GM18498 (cell line): ENCODE data around the gene COL4A3.
A peak's percentile ranks its signal among the peaks of the same experiment; 100 is the strongest.

Experiments used
- ATAC-seq: cut with Tn5 transposase; IDR thresholded peaks from one replicate; pipeline ENCODE4 v1.9.1; 2021; ENCODE audit warnings: mild to moderate bottlenecking, moderate library complexity; ENCODE audit not compliant: unreplicated experiment

The COL4A3 gene

DNA sequence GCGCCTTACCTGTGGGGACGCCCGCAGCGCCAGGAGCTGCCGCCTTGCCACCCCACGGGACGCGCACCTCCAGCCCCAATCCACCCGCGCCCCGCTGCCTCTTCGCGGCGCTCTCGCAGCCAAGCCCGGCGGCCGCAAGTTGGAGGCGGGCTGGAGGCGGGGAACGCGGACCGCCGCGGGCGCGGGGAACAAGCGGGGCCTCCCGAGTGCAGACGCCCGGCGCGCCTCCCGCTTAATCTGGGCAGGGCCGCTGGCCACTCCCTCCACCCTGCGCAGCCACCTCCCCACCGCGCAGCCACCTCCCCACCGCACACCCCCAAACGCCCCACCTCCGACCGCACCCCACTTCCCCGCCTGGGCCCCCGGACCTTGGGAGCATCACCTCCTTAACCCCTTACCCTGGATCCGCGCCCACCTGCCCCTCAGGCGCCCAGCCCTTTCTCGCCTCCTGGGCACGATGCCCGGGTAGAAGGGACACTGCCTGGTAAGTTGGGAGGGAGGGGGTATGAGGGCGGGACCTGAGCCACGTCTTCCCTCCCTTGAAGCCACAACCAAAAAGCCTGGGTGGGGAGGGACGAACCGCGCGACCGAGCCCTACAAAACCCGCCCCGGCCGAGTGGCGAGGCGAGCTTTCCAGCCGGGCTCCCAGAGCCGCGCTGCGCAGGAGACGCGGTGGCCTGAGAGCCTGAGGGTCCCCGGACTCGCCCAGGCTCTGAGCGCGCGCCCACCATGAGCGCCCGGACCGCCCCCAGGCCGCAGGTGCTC, at the start of gene COL4A3, which contains the start of gene COL4A4:
COL4A3 (plus strand) TSS at position 627 of the 765 bp plus-strand sequence; CDS start at position 730, 103 bp downstream.
COL4A4 (minus strand) TSS at position 208 of the 765 bp plus-strand sequence. CDS start 16,722 bp downstream, outside the sequence.
- peak; percentile 61 for ATAC-seq

GRCh38 chr2:227115761-227116160, 48.7 kb upstream of the COL4A3 start:
- no peak for ATAC-seq

GRCh38 chr2:227117027-227117426, 47.4 kb upstream of the COL4A3 start:
- ATAC-seq: no peak

DNA sequence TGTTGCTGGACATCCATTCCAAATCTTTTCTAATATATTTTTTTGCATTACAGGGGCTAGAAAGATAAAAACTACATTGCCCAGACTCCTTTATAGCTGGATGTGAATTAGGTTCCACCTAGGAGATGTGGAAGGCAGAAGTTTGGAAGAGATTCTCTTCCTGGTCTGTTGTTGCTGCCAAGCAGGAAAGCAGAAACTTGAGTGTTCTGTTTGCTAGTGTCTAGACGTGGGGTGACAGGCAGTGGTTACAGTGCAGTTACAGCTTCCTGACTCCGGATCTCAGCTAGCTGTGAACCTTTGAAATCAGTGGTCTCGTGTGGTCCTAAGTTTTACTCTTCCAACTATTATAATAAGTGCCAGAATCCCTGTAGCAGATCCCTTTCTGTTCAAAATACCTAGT, 46.6 kb upstream of the COL4A3 start:
- no peak for ATAC-seq

- no peak for ATAC-seq
Measured at GRCh38 chr2:227118353-227118752, 46.1 kb upstream of the COL4A3 start.

DNA sequence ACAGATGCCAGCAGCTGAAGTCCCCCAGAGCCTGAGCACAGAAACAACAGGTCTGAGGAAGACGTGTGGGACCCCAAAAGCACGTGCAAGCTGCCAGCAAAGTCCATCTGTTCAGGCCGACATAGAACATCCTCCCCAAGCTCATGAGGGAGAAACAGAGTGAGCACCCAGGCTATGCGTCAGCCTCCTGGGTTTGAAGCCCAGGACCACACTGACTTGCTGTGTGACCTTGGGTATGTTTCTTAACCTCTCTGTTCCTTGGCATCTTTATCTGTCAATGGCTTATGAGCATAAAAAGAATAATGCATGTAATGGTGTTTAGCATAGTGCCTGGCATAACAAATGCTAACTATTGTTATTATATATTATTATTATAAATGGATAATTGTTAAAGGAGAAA, 40.7 kb upstream of the COL4A3 start:
- no peak for ATAC-seq

GRCh38 chr2:227124811-227125210, 39.6 kb upstream of the COL4A3 start:
- no peak for ATAC-seq

GRCh38 chr2:227125506-227125905, 38.9 kb upstream of the COL4A3 start:
- no peak for ATAC-seq

- ATAC-seq: no peak
Measured at GRCh38 chr2:227127201-227127600, 37.2 kb upstream of the COL4A3 start.

DNA sequence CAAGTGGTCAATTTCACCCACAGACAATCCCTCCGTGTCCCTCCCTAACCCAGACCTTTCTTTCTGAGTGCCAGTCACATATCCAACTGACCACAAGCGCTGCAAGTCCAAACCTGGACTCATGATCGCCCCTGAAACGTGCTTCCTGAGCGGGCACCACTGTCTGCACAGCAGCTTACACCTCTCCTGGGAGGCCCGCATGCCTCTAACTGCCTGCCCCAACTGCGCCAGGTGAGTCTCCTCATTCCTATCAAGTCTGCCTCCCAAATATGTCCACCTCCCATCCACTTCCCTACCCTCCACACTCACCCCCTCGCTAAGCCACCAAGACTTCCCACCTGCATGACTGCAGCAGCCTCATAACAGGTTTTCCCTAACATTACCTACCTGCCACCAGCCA, 33.8 kb upstream of the COL4A3 start:
- ATAC-seq: no peak

GRCh38 chr2:227132986-227133385, 31.4 kb upstream of the COL4A3 start:
- no peak for ATAC-seq

DNA sequence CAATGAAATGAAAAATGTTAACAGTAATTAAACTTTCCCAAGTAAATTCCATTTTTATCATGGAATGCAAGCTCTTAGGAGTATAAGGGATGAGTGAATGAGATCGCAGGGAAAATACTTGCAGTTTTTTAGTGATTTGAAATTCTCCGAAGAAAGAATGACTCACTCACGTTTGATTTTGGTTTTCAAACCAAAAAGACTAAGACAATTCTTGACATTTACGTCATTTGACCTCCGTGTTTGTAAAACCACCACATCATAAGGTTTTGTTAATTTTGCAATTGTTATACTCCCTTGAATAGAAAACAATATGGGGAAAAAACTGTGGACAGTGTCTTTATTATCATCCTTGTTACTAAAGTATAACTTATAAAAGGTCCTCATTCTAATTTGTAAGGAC, 29.8 kb upstream of the COL4A3 start:
- no peak for ATAC-seq

DNA sequence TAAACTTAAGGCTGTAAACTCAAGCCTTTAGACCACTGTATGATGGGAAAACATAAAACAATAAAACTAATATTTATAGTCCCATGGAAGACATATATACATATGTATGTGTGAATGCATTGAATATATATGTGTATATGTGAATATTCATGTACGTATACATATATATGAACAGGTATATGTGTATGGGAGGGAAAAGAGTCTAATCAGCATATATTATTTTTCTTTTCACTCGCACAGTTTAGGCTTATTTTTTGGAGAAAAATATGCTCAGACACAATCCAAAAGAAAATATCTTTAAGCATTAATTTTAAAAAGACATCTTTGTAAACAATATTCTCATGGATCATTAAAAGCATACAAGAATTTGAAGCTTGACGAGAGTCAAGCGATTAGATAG, 23.1 kb upstream of the COL4A3 start:
- no peak for ATAC-seq

DNA sequence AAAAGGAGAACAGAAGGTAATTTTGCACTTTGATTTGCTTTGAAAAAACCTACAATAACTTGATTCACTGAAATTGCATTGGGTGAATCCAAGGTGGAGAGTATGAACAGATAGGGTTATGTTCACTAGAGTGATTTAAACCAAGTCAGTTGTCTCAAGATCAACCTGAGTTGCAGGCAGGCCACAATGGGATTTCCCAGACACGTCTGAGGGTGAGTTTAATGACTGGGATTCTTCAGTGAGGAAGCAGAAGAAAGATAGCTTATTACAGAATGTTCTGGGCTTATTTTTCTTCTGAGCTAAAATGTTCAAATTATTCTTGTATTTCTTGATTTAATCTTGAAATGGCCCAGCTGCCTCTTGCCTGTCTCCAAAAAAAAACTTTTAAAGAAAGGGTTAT, 20.5 kb upstream of the COL4A3 start:
- ATAC-seq: no peak

GRCh38 chr2:227146456-227146855, 18.0 kb upstream of the COL4A3 start:
- no peak for ATAC-seq

DNA sequence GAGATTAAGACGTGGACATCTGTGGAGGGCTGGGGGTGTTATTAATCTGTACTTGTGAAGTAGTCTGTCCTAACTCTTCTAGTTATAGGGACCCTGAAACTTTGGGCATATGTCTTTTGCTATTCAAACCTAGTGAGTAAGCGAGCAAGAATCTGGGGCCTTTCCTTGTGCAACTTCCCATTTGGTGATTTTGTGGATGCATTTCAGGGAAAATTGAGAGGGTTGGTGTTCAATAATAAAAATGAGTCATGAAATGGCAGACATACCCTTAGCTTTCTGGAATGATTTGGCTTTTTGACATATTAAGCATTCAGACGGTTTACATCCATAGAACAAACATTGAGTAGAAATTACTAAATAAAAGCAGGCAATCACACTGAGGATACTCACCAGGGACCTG, 17.4 kb upstream of the COL4A3 start:
- ATAC-seq: no peak

DNA sequence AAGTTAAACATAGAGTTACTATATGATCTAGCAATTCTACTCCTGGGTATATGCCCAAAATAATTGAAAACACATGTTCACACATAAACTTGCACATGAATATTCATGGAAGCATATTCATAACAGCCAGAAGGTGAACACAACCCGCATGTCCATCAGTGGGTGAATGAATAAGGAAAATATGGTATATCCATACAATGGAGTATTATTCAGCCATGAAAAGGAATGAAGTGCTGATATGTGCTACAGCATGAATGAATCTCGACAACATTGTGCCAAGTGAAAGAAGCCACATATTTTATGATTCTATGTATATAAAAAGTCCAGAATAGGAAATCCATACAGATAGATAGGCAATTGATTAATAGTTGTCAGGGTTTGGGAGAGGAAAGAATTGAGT, 16.3 kb upstream of the COL4A3 start:
- no peak for ATAC-seq

DNA sequence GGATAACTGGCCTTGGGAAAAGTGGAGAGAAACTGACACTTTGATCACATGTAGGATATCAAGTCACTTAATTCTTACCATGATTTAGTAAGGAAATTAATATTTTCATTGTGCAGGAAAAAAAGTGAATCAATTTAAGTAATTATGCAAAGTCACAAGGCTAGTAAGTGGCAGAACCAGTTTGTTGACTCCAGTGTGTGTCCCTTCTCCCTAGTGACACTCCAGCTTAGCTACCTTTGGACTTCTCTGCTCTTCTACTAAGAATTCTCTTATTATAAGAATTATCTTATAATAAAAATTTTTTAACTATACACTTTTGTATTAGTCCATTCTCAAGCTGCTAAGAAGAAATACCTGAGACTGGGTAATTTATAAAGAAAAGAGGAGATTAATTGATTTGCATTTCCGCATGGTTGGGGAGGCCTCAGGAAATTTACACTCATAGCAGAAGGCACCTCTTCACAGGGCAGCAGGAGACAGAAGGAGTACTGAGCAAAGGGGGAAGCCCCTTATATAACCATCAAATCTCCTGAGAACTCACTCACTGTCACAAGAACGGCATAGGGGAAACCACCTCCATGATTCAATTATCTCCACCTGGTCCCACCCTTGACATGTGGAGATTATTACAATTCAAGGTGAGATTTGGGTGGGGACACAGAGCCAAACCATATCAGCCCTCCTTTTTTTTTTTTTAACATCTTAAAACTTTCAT, 14.0 kb upstream of the COL4A3 start:
- no peak for ATAC-seq

GRCh38 chr2:227152093-227152766, 12.2 kb upstream of the COL4A3 start:
- no peak for ATAC-seq

DNA sequence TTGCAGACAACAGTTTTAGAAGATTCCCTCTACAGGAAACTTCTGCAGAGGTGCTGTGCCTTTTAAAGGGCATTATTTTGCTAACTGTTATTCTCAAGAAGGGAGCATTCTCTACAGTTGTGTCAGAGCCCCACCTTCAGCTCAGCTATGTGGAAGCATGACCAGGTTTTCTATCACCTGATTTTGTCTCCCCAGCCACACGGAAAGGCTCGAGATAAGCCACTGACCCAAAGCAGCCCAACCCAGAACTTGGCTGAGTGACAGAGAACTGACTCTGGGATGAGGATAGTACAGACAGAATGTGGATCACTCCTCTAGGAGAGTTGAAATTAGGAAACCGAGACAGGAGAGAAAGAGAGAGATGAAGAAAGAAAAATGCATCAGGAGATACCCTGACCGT, 11.1 kb upstream of the COL4A3 start:
- ATAC-seq: no peak

DNA sequence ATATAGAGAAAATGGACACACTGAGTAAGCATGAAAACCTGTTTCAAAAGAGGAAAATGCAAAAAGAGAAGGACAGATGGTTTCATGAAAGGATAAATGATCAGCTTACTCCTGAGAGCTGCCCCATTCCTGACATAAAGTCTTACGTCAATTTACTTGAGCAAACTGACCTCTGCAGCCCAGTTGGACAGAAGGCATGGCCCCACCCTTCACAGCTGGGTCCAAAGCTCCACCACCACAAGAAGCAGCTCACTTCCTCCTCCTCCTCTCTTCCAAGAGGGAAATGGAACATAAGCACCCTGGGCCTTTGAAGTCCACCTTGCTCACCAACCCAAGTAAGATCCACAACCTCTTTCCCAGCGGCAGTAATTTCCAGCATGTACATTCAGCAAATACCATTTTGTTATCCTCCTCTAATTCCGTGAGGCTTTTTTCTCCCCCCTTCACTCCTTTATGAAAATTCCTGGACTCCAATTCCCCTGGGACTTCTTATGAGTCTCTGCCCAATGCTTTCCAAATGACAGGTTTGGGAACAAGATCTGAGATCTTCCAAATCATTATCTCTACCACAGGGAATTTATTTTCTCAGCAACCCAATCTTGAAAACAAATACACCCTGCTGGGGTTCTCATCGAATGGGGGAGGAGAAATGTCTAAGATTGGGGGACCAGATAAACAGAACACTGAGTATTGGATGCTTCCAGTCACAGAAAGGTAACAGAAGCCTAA, 10.5 kb upstream of the COL4A3 start:
- ATAC-seq: no peak
